ENCODE data around the gene ATP7B. TPM values are rescaled to one million over a fixed set of nuclear protein-coding genes. Genes with fewer than 3 reads are reported as not detected.

Gene ATP7B
- total RNA-seq, 2 experiments from 2014 or later = 0.85 to 1.2 TPM

DNA sequence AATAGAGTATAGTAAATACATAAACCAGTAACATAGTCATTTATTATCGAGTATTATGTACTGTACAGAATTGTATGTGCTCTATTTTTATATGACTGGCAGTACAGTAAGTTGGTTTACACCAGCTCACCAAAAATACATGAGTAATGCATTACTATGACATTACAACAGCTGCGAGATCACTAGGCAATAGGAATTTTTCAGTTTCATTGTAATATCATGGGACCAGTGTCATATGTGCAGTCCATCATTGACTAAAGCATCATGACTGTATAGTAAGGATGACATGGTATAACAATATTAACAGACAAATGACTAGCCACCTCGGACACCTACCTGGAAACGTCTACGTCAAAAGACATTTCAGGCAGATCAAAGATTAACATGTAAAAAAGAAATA, 33.6 kb downstream of the ATP7B start:
- Mint-ChIP-seq H3K4me3 (no peak overlapping the region), H3K9me3 (no peaks in the 10 kb centered on the region), H3K27me3 (no peaks in the 10 kb centered on the region), H3K36me3 (ENCODE audit: low read depth) (no peaks in the 10 kb centered on the region), H3K4me1 (ENCODE audit: low read depth) (no peaks in the 10 kb centered on the region), H3K27ac (no peak overlapping the region)
- no peaks in the 10 kb centered on the region for H3K36me3 ChIP-seq (ENCODE audit: insufficient read depth, low read length)
- H3K9me3 ChIP-seq (ENCODE audit: control insufficient read depth in 1 of 2, insufficient read depth in 1 of 2, low read length in 2 of 2) = peaks cover 0 to 1% of the 10 kb centered on the region in 2 experiments
- no peaks in the 10 kb centered on the region for H3K27me3 ChIP-seq (ENCODE audit: control insufficient read depth in 1 of 2, insufficient read depth in 2 of 2, low read length in 2 of 2)
- ChIA-PET CTCF (no interaction called here), POLR2A (no interaction called here)
- TF ChIP-seq, protein P1, sequence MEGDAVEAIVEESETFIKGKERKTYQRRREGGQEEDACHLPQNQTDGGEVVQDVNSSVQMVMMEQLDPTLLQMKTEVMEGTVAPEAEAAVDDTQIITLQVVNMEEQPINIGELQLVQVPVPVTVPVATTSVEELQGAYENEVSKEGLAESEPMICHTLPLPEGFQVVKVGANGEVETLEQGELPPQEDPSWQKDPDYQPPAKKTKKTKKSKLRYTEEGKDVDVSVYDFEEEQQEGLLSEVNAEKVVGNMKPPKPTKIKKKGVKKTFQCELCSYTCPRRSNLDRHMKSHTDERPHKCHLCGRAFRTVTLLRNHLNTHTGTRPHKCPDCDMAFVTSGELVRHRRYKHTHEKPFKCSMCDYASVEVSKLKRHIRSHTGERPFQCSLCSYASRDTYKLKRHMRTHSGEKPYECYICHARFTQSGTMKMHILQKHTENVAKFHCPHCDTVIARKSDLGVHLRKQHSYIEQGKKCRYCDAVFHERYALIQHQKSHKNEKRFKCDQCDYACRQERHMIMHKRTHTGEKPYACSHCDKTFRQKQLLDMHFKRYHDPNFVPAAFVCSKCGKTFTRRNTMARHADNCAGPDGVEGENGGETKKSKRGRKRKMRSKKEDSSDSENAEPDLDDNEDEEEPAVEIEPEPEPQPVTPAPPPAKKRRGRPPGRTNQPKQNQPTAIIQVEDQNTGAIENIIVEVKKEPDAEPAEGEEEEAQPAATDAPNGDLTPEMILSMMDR (IDR thresholded peaks at IDR 0.05) = no peak
- no peak overlapping the region for H3K27ac ChIP-seq (ENCODE audit: low read depth in 1 of 2, low read length in 2 of 2)
- H3K4me1 ChIP-seq (ENCODE audit: insufficient read depth, low read length) = no peaks in the 10 kb centered on the region
- intact Hi-C loops (cut with DNase I, micrococcal nuclease) = no loop called here
- no peak overlapping the region for H3K4me3 ChIP-seq (ENCODE audit: low read length)
- ATAC-seq (ENCODE audit: poor library complexity) (no peak), DNase-seq (no peak)

DNA sequence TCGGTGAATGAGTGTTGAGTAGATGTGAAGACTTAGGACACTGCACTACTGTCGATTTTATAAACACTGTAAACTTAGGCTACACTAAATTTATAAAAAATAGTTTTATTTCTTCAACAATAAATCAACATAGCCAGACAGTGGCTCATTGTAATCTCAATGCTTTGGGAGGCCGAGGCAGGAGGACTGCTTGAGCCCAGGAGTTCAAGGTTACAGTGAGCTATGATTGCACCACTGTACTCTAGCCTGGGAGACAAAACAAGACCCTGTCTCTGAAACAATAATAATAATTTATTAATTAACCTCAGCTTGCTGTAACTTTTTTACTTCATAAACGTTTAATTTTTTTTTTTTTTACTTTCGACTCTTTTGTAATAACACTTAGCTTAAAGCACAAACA, 34.4 kb downstream of the ATP7B start:
- ATAC-seq (ENCODE audit: poor library complexity) = no peak
- CTCF ChIA-PET = interaction anchor here (0.5 kb wide), 1 partner anchor 58 kb away, joined by 3 read pairs; no protein-coding TSS in a partner anchor
- no peak overlapping the region for H3K27ac Mint-ChIP-seq

GRCh38 chr13:51976423-51976822, 34.8 kb downstream of the ATP7B start:
- ATAC-seq (ENCODE audit: poor library complexity) (no peak), DNase-seq (no peak)
- TF ChIP-seq, protein P1 (IDR thresholded peaks at IDR 0.05) = no peak
- ChIA-PET POLR2A (no interaction called here), CTCF (no interaction called here)
- Histone ChIP-seq H3K4me1 (ENCODE audit: insufficient read depth, low read length) (no peaks in the 10 kb centered on the region), H3K9me3 (ENCODE audit: control insufficient read depth in 1 of 2, insufficient read depth in 1 of 2, low read length in 2 of 2) (no peaks in the 10 kb centered on the region), H3K27ac (ENCODE audit: low read depth in 1 of 2, low read length in 2 of 2) (no peak overlapping the region), H3K4me3 (ENCODE audit: low read length) (no peak overlapping the region), H3K36me3 (ENCODE audit: insufficient read depth, low read length) (no peaks in the 10 kb centered on the region), H3K27me3 (ENCODE audit: control insufficient read depth in 1 of 2, insufficient read depth in 2 of 2, low read length in 2 of 2) (no peaks in the 10 kb centered on the region)
- no peaks in the 10 kb centered on the region for H3K4me1 Mint-ChIP-seq (ENCODE audit: low read depth)
- H3K27ac Mint-ChIP-seq = no peak overlapping the region
- intact Hi-C loops (cut with DNase I, micrococcal nuclease) = no loop called here
- no peak overlapping the region for H3K4me3 Mint-ChIP-seq
- no peaks in the 10 kb centered on the region for H3K27me3 Mint-ChIP-seq
- H3K36me3 Mint-ChIP-seq (ENCODE audit: low read depth) = no peaks in the 10 kb centered on the region
- no peaks in the 10 kb centered on the region for H3K9me3 Mint-ChIP-seq

More for the DNA sequence above, 34.4 kb downstream of the ATP7B start:
- POLR2A ChIA-PET = no interaction called here
- no peaks in the 10 kb centered on the region for H3K27me3 ChIP-seq (ENCODE audit: control insufficient read depth in 1 of 2, insufficient read depth in 2 of 2, low read length in 2 of 2)
- no peaks in the 10 kb centered on the region for H3K4me1 ChIP-seq (ENCODE audit: insufficient read depth, low read length)
- intact Hi-C loops (cut with DNase I, micrococcal nuclease) = no loop called here
- no peak overlapping the region for H3K4me3 Mint-ChIP-seq
- H3K36me3 ChIP-seq (ENCODE audit: insufficient read depth, low read length) = no peaks in the 10 kb centered on the region
- H3K9me3 ChIP-seq (ENCODE audit: control insufficient read depth in 1 of 2, insufficient read depth in 1 of 2, low read length in 2 of 2) = no peaks in the 10 kb centered on the region
- no peak for DNase-seq
- no peak overlapping the region for H3K27ac ChIP-seq (ENCODE audit: low read depth in 1 of 2, low read length in 2 of 2)
- no peak overlapping the region for H3K4me3 ChIP-seq (ENCODE audit: low read length)
- no peaks in the 10 kb centered on the region for H3K27me3 Mint-ChIP-seq
- TF ChIP-seq, protein P1 (IDR thresholded peaks at IDR 0.05) = no peak
- H3K36me3 Mint-ChIP-seq (ENCODE audit: low read depth) = no peaks in the 10 kb centered on the region
- no peaks in the 10 kb centered on the region for H3K9me3 Mint-ChIP-seq
- H3K4me1 Mint-ChIP-seq (ENCODE audit: low read depth) = no peaks in the 10 kb centered on the region

Measured in CD4-positive, alpha-beta T cell (primary cell).